ENCODE data around the gene PIK3IP1. TPM values are rescaled to one million over a fixed set of nuclear protein-coding genes. Genes with fewer than 3 reads are reported as not detected.

The PIK3IP1 gene
- total RNA-seq, 1 experiment from 2014 or later: 0.87 TPM

DNA sequence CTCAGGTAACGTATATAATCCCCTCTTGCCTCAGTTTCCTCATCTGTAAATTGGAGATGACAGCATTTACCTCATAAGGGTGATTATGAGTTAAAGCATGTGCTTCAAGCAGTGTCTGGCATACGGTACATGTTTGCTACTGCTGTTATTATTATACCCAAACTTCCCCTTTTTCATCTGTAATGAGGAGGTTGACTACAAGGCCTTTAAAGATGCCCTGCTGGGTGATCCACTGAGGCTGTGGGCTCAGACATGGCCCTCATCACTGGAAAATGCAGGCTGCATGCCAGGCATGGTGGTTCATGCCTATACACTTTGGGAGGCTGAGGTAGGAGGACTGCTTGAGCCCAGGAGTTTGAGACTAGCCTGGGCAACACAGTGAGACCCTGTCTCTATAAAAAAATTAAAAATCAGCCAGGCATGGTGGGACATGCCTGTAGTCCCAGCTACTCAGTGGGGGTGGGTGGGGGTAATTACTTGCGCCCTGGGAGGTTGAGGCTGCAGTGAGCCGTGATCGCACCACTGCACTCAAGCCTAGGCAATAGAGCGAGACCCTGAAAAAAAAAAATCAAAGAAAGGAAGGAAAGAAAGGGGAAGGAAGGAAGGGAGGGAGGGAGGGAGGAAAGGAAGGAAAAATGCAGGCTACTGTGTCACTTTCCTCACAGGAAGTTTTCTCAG lies 4.3 kb downstream of the PIK3IP1 start:
- WGBS (ENCODE audit: extremely low coverage, insufficient read length, low lambda C conversion rate): no CpG with 5 or more reads among the region's 6 CpGs
- H3K4me3 Mint-ChIP-seq: no peak overlapping the region
- H3K9me3 Mint-ChIP-seq: no peaks in the 10 kb centered on the region; a peak in 1 of 5 replicates

More for the DNA sequence above, 4.3 kb downstream of the PIK3IP1 start:
- H4K20me1 ChIP-seq (ENCODE audit: control insufficient read depth, insufficient read depth, insufficient read length): no peaks in the 10 kb centered on the region
- H4K8ac ChIP-seq (replicated peaks; ENCODE audit: insufficient read length, low read depth, low read length): no peak overlapping the region
- no peak overlapping the region for H3K9ac ChIP-seq (ENCODE audit: extremely low read depth, insufficient read length, low read length)
- H3K14ac ChIP-seq (ENCODE audit: insufficient read depth, low read length): no peak overlapping the region
- H4K91ac ChIP-seq (ENCODE audit: insufficient read length, low read depth, low read length): no peak overlapping the region
- no peak overlapping the region for H3K23ac ChIP-seq (ENCODE audit: insufficient read length, low read depth, low read length)
- no peak overlapping the region for H2BK15ac ChIP-seq (ENCODE audit: low read depth, low read length)
- no peak overlapping the region for H3T11ph ChIP-seq (ENCODE audit: low read length)
- Mint-ChIP-seq H3K27me3 (ENCODE audit: low read depth) (peaks cover 29% of the 10 kb centered on the region), H3K27ac (no peak overlapping the region), H3K4me1 (peaks cover 28 to 38% of the 10 kb centered on the region in 2 experiments), H3K36me3 (ENCODE audit: insufficient read depth in 1 of 3, low read depth in 3 of 3) (no peaks in the 10 kb centered on the region)
- H3K27me3 ChIP-seq (ENCODE audit: insufficient read depth, low read length): peaks cover 2% of the 10 kb centered on the region; the same call in 1 of the 2 replicates
- no peaks in the 10 kb centered on the region for H3K79me2 ChIP-seq (ENCODE audit: insufficient read depth, low read length)
- H2BK12ac ChIP-seq (ENCODE audit: insufficient read length, low read depth, low read length): no peak overlapping the region
- H3K18ac ChIP-seq (ENCODE audit: insufficient read length, low read depth, low read length): no peak overlapping the region
- no peak overlapping the region for H3K4ac ChIP-seq (ENCODE audit: low read depth, low read length)
- H3K56ac ChIP-seq (ENCODE audit: insufficient read length, low read depth, low read length): no peak overlapping the region
- no peaks in the 10 kb centered on the region for H3K9me3 ChIP-seq (ENCODE audit: control insufficient read depth, low read depth, low read length)
- no peaks in the 10 kb centered on the region for H3K79me1 ChIP-seq (ENCODE audit: insufficient read depth, low read depth, low read length, poor library complexity, severe bottlenecking)
- no peak overlapping the region for H3K4me2 ChIP-seq (ENCODE audit: insufficient read depth, insufficient read length, low read length)
- peaks cover 11% of the 10 kb centered on the region for H3K23me2 ChIP-seq (ENCODE audit: insufficient read length, low read depth, low read length, poor library complexity, severe bottlenecking)
- no peak for DNase-seq
- TF ChIP-seq, protein P1, sequence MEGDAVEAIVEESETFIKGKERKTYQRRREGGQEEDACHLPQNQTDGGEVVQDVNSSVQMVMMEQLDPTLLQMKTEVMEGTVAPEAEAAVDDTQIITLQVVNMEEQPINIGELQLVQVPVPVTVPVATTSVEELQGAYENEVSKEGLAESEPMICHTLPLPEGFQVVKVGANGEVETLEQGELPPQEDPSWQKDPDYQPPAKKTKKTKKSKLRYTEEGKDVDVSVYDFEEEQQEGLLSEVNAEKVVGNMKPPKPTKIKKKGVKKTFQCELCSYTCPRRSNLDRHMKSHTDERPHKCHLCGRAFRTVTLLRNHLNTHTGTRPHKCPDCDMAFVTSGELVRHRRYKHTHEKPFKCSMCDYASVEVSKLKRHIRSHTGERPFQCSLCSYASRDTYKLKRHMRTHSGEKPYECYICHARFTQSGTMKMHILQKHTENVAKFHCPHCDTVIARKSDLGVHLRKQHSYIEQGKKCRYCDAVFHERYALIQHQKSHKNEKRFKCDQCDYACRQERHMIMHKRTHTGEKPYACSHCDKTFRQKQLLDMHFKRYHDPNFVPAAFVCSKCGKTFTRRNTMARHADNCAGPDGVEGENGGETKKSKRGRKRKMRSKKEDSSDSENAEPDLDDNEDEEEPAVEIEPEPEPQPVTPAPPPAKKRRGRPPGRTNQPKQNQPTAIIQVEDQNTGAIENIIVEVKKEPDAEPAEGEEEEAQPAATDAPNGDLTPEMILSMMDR (conservative IDR thresholded peaks at IDR 0.05): no peak
- no peak overlapping the region for H2BK20ac ChIP-seq (ENCODE audit: low read depth, low read length, poor library complexity, severe bottlenecking)
- no peak overlapping the region for H2BK120ac ChIP-seq (ENCODE audit: low read depth, low read length, poor library complexity, severe bottlenecking)
- no peak overlapping the region for H3K27ac ChIP-seq (ENCODE audit: insufficient read length, low read depth, low read length)
- H2AFZ ChIP-seq (ENCODE audit: low read length): no peak overlapping the region
- H3K4me1 ChIP-seq (ENCODE audit: insufficient read depth, low read length): no peaks in the 10 kb centered on the region; the same call in 1 of the 2 replicates
- H2AK5ac ChIP-seq (ENCODE audit: insufficient read length, low read length): no peak overlapping the region
- H2BK5ac ChIP-seq (ENCODE audit: insufficient read length, low read length): no peak overlapping the region
- no peak overlapping the region for H4K5ac ChIP-seq (ENCODE audit: insufficient read length, low read depth, low read length)
